GM12864 (cell line): ENCODE results near the gene ZRSR2.
"Not testable (repeated sequence)": the region's sequence is repeated elsewhere in the genome, so short reads cannot be mapped to it uniquely, and the experiment has no call there.

ENCODE experiments used
- DNase-seq: peaks from one replicate; pipeline ENCODE4 v3.0.0-alpha.2; 2011; ENCODE audit warnings: low read depth
- H3K4me3 ChIP-seq: 2 replicates; pipeline ENCODE4 v1.5.1; 2011; ENCODE audit warnings: mild to moderate bottlenecking, low read depth, low read length, control low read depth
- CTCF ChIP-seq: IDR thresholded peaks from 2 replicates; pipeline ENCODE4 v1.5.1; 2011; ENCODE audit warnings: low read depth, mild to moderate bottlenecking, moderate library complexity, low read length, control low read depth, inconsistent platforms; ENCODE audit errors: missing control alignments

The ZRSR2 gene

GRCh38 chrX:15789979-15790768 is at the start of gene ZRSR2:
Gene ZRSR2 (plus strand): TSS chrX:15790484. CDS start chrX:15790496, 12 bp downstream.
- no peak for TF ChIP-seq CTCF
- peak; percentile 49 for DNase-seq
- H3K4me3 ChIP-seq, result peak within 1 kb of the TSS; percentile 69

- no peak for TF ChIP-seq CTCF
- H3K4me3 ChIP-seq, result no peak overlapping the region
- no peak for DNase-seq
These were observed 46.0 kb upstream of the ZRSR2 start for GRCh38 chrX:15744181-15744867.

GRCh38 chrX:15745179-15745578 is 45.1 kb upstream of the ZRSR2 start:
- no peak for TF ChIP-seq CTCF
- no peak overlapping the region for H3K4me3 ChIP-seq

GRCh38 chrX:15746651-15747050 is 43.6 kb upstream of the ZRSR2 start:
- H3K4me3 ChIP-seq, DNase-seq: not testable (repeated sequence)

More at GRCh38 chrX:15745179-15745578, 45.1 kb upstream of the ZRSR2 start:
- DNase-seq, result no peak

GRCh38 chrX:15747626-15748173 is 42.6 kb upstream of the ZRSR2 start:
- H3K4me3 ChIP-seq, result no peak overlapping the region
- DNase-seq, result no peak
- TF ChIP-seq CTCF, result no peak

GRCh38 chrX:15748841-15749240 is 41.4 kb upstream of the ZRSR2 start:
- no peak overlapping the region for H3K4me3 ChIP-seq
- TF ChIP-seq CTCF, result no peak
- DNase-seq, result no peak
